ENCODE measurements around the gene ABCC12. TPM values are rescaled to one million over a fixed set of nuclear protein-coding genes. Genes with fewer than 3 reads are reported as not detected.

The ABCC12 gene
- total RNA-seq, 1 donor from 2014 or later = not detected

GRCh38 chr16:48157794-48158193 lies 2.0 kb upstream of the ABCC12 start:
- H3K36me3 ChIP-seq = no peaks in the 10 kb centered on the region
- TF ChIP-seq CTCF (IDR thresholded peaks at IDR 0.05; ENCODE audit: borderline replicate concordance) = no peak
- no peak for DNase-seq
- intact Hi-C loops (cut with micrococcal nuclease) = no loop called here
- peaks cover 15% of the 10 kb centered on the region for H3K4me1 ChIP-seq
- no peaks in the 10 kb centered on the region for H3K27me3 ChIP-seq (ENCODE audit: low read depth)
- peak overlapping the region; percentile 64 for H3K27ac ChIP-seq (replicated peaks)
- no peaks in the 10 kb centered on the region for H3K9me3 ChIP-seq (replicated peaks)
- no peak overlapping the region for H3K4me3 ChIP-seq

GRCh38 chr16:48157302-48157701 lies 1.5 kb upstream of the ABCC12 start:
- Histone ChIP-seq H3K36me3 (no peaks in the 10 kb centered on the region), H3K4me3 (no peak overlapping the region), H3K27me3 (ENCODE audit: low read depth) (no peaks in the 10 kb centered on the region), H3K4me1 (peaks cover 15% of the 10 kb centered on the region), H3K27ac (replicated peaks) (peak overlapping the region; percentile 64), H3K9me3 (replicated peaks) (no peaks in the 10 kb centered on the region)
- no peak for DNase-seq
- TF ChIP-seq CTCF (IDR thresholded peaks at IDR 0.05; ENCODE audit: borderline replicate concordance) = no peak
- intact Hi-C loops (cut with micrococcal nuclease) = no loop called here

GRCh38 chr16:48156790-48157209 lies 1.0 kb upstream of the ABCC12 start:
- H3K27ac ChIP-seq (replicated peaks) = peak overlapping the region; percentile 64
- peaks cover 15% of the 10 kb centered on the region for H3K4me1 ChIP-seq
- H3K4me3 ChIP-seq = peak overlapping the region; percentile 38
- TF ChIP-seq CTCF (IDR thresholded peaks at IDR 0.05; ENCODE audit: borderline replicate concordance) = peak; percentile 98
- peak; percentile 83 for DNase-seq
- H3K9me3 ChIP-seq (replicated peaks) = no peaks in the 10 kb centered on the region
- intact Hi-C loops (cut with micrococcal nuclease) = no loop called here
- no peaks in the 10 kb centered on the region for H3K27me3 ChIP-seq (ENCODE audit: low read depth)
- no peaks in the 10 kb centered on the region for H3K36me3 ChIP-seq

GRCh38 chr16:48153774-48154173 lies 2.0 kb downstream of the ABCC12 start:
- no peak overlapping the region for H3K4me3 ChIP-seq
- no peaks in the 10 kb centered on the region for H3K27me3 ChIP-seq (ENCODE audit: low read depth)
- no peak for DNase-seq
- H3K4me1 ChIP-seq = peaks cover 15% of the 10 kb centered on the region
- intact Hi-C loops (cut with micrococcal nuclease) = loop anchor here (5.0 kb wide), 1 partner anchor 1021 kb away; no protein-coding TSS in a partner anchor
- TF ChIP-seq CTCF (IDR thresholded peaks at IDR 0.05; ENCODE audit: borderline replicate concordance) = no peak
- H3K27ac ChIP-seq (replicated peaks) = no peak overlapping the region
- H3K36me3 ChIP-seq = no peaks in the 10 kb centered on the region
- peaks cover 13% of the 10 kb centered on the region for H3K9me3 ChIP-seq (replicated peaks)

- Histone ChIP-seq H3K9me3 (replicated peaks) (peaks cover 20% of the 10 kb centered on the region), H3K36me3 (no peaks in the 10 kb centered on the region), H3K4me1 (peaks cover 15% of the 10 kb centered on the region), H3K27me3 (ENCODE audit: low read depth) (no peaks in the 10 kb centered on the region), H3K4me3 (no peak overlapping the region), H3K27ac (replicated peaks) (no peak overlapping the region)
- no peak for DNase-seq
- intact Hi-C loops (cut with micrococcal nuclease) = loop anchor here (5.0 kb wide), 1 partner anchor 1020 kb away; no protein-coding TSS in a partner anchor
- no peak for TF ChIP-seq CTCF (IDR thresholded peaks at IDR 0.05; ENCODE audit: borderline replicate concordance)
Measured at GRCh38 chr16:48152226-48152625, 3.6 kb downstream of the ABCC12 start.

Data from left ventricle myocardium inferior (tissue), 1 donor.